ENCODE results near the gene KLK10.

GRCh38 chr19:50992666-50993035, 26.9 kb downstream of the KLK10 start:
- TF ChIP-seq CTCF (IDR thresholded peaks at IDR 0.05; ENCODE audit: borderline replicate concordance, extremely low read depth, low read length, poor library complexity, severe bottlenecking) (no peak), EZH2 (IDR thresholded peaks at IDR 0.05; ENCODE audit: borderline replicate concordance, low read depth, low read length, severe bottlenecking) (no peak)
